NCI-H1105 (cell line): Measurements from ENCODE around the gene CCNA2.

Source experiments
- DNase-seq: peaks from one replicate; lab custom pipeline; 2025; lab: John Stamatoyannopoulos, UW

Gene CCNA2

DNA sequence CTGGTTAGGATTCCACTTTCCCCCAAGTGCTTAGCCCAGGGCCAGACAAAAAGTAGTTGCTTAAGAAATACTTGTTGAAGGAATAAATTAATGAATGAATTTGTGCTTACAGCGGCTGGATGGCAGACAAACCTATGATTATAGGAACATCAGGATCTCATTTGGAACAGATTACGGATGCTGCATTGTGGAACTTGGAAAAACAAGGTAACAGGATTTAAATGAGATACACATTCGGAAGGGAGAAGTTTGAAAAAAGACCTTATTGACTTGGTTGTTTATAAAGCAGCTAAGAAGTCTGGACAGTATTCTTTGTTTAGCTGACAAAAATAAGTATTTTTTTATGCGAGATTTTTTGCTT, 22.0 kb downstream of the CCNA2 start:
- DNase-seq, result no peak

DNA sequence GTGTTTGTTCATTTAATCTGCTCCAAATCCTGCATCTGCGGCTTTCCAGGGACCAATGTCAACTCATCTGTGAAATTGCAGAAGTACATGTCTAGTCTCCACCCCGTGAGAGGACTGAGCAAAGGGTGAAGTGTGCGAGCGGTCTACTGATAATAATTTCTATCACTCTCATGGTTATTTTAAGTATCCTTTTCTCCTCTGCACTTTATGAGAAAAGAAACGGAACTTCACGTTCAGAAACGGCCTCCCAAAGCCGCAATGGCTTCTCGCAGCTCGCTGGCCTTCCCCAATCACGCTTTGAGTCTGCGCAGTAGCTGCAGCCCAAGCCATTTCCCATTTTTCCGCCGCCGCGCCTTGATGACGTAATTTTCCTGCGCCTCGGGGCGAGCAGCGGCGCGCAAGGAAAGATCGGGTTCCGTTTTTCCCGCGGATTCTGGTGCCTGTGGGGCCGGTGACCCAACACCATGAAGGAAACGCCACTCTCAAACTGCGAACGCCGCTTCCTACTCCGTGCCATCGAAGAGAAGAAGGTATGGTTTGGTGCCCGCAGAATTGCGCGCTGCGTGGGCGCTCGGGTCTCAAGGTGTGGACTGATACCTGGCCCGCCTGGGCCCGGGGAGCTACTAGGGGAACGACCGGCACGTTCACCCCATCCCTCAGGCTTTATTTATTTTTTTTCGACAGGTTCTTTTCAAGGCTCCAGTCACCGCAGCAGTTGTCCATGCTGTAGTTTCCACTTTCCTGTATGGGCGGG, 22.5 kb downstream of the CCNA2 start, which contains the start of gene EXOSC9:
Gene EXOSC9, plus strand, starts transcription at position 363 of the 754 bp plus-strand sequence. Its CDS starts 102 bp downstream, at position 465.
- peak; percentile 77 for DNase-seq

DNA sequence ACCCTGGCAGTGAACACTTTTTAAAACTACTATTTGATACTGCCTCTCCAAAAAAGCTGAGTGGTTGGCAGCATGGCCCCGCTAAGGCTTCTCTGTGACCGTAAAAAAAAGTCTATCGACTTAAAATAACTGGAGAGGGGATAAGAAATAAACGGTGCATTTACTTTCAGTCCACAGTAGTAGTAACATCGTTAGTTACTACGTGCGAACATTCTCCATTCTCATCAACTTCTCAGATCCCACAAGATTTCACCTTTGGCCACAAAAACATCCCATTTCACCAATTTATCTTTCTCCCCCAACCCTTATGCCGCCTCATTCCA, 23.1 kb downstream of the CCNA2 start:
- no peak for DNase-seq

DNA sequence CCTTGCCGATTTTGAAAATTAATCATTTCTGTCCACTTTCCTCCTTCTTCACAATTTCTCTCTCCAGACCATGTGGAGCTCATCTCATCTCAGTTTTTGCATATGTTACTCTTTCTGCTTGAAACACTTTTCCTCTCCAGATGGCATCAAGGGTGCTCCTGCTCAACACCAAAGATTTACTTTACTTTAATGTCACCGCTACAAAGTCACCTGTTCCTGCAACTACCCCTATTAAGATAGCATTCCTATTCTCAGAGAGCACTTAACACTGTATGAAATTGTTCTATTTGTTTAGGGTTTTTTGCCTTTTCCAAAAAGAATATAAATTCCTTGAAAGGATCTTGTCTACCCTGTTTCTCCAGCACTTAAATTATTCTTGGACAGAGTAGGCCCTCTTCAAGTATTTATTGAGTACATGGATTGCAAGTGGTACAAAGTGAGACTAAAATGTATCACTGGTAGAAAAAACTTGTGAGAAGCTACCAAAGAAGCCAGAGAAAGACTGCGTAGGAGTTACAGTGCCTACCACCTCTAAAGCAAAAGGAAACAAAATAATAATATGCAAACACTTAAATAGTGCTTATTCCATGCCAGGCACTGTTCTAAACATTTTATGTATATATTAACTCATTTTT, 23.7 kb downstream of the CCNA2 start:
- no peak for DNase-seq

DNA sequence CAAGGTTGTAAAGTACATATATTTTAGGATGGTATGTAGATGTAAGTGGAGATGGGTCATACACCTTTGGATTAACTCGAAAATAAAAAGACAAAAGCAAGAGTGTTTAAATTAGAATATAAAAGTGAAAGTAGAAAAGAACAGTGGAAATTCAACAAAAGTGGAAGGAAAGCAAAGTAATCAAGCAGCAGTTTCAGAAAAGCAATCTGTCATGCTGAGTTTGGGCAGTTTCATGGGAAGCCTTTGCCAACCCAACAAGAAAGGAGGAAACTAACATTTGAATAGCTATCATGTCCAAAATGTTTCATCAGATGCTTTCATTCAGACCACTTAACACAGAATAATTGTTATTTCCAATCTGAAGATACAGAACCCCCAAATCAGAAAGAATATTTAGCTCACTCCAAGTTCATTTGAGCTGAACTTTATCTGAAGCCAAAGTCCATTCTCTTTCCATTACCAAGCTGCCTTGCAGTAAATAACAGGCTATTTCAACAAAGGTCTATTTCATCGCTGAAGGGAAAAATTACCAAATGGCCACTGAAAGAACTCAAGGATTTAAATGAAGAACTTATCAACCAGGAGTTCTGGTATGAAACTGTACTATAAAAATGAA, 24.4 kb downstream of the CCNA2 start:
- DNase-seq, result no peak

DNA sequence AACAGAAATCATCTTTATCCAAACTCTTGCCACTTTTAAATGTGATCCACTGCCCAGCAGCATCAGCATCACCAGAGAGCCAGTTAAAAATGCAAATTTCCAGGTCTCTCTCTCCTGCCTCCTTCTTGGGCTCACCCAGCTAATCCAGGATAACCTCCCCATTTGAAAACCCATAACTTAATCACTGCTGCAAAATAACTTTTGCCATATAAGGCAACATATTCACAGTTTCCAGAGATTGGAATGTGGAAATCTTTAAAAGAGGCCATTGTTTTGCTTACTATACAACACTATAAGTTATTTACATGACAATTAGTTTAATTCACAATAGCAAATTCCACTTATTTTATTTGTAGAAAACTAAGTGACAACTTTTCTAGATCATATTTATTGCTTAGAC, 27.4 kb downstream of the CCNA2 start:
- DNase-seq, result no peak

DNA sequence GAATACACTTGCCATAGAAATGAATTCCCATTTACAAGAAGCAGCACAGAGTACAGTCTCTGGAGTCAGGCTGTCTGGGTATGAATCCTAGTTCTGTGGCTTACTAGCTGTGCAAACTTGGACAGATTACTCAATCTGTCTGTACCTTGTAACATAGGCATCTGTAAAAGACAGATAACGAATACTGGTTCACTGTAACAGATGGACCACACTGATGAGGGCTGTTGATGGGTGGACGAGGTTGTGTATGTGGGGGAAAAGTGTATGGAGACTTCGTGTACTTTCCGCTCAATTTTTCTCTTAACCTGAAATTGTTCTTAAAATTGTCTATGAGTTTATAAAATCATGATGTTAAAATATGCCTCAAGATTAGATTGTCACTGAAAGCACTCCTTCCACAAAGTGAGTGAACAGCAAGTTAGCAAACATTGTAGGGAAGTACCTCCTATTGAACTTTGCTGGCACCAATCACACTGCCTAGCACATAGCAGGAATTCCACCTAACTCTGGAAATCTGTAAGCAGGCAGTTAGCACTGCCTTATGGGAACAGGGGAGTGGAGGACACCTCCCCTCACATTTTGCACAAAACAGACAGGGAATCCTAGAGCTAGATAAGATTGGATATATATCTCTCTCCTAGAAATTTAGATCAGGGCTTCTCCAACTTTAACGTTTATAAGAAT, 29.0 kb downstream of the CCNA2 start:
- DNase-seq, result no peak

DNA sequence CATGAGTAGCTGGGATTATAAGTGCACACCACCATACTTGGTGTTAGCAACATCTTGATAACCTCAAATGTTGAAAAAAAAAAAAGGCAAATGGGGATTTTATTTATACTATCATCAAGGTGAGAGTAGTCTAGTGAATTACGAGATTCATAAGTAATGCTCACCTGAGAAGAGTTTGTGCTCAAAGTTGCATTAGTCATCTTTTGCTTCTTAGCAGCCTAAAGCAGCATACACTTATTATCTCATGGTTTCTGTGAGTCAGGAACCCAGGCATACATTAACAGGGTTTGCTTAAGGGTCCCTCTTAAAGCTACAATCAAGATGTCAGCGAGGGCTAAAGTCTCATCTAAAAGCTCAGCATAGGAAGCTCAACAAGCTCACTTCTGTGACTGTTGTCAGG, 30.7 kb downstream of the CCNA2 start:
- no peak for DNase-seq

DNA sequence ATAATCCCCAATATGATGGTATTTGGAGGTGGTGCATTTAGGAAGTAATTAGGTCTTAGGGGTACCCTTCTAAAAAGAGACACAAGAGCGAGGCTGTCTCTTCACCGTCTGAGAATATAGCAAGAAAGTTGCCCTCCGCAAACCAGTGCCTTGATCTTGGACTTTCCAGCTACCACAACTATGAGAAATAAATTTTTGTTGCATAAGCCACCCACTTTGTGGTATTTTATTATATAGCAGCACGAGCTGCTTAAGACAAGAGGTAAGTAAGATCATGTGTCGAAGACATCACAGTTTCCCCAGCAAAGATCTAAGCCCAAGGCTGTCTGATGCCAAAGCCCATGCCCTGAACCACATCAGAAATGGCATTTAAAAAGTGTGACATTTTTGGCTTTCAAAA, 32.2 kb downstream of the CCNA2 start:
- DNase-seq, result no peak

DNA sequence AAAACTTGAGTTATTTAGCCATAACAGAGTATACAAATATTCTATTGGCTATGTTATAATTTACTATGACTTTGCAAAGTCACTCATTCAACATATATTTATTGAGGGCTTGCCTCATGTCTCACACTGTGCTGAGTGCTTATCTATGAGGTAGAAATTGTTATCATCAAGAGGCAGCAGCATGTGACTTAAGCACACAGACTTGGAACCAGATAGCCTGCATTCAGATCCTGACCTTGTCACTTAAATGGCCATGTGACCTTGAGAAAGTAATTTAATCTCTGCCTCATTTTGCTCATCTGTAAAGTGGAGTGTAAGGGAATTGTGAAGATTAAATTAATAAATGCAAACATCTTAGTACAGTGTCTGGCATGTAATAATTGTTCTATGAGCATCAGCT, 32.7 kb downstream of the CCNA2 start:
- DNase-seq, result no peak

DNA sequence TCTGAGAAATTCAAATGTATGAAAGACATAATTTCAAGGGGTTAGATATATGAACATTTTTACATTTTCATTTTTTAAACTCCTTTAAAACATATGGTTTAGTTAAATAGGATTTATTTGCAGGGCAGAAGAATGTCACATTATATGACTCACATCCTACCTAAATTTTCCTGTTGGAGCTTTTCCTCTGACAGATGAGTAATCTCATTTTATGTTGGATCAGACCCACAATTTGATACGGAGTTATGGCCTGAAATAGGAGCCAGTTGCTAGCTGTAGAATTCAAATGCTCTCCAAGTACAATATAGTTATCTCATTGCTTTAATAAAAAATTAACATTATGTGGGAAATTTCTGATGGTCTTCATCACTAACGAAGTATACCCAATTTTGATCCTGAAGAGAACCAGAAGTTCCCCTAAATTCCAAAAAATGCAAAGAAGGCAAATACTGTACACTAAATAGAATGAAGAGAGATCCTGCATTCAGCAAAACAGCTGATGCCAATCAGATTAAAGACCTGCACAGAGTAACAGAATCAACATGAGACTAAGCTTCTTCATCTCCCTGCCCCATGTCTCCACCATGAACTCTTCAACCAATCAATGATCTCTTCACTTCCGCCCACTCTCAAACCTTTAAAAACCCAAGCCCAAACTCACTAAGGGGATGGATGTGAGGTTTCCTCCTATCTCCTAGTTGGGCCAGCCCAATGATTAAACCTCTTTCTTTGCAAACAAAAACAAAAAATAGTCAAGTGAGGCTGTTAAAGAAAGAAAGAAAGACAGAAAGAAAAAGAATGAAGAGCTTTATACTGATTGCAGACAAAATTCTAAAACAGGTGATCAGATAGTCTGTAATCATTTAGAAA, 33.5 kb downstream of the CCNA2 start:
- DNase-seq, result no peak

DNA sequence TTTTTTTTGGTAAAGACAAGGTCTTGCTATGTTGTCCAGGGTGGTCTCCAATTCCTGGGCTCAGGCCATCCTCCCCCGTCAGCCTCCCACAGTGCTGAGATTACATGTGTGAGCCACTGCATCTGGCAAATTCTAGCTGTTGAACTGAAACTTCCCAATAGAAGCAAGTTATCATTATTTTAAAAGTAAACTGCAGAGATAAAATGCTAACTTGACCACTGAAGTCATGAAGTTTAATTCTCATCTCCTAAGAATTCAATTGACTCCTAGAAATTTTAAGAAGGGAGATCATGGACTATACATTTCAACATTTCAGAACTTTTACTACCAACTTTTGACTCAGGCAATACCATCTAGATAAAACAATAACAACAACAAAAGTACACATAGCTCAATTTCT, 34.2 kb downstream of the CCNA2 start:
- no peak for DNase-seq

DNA sequence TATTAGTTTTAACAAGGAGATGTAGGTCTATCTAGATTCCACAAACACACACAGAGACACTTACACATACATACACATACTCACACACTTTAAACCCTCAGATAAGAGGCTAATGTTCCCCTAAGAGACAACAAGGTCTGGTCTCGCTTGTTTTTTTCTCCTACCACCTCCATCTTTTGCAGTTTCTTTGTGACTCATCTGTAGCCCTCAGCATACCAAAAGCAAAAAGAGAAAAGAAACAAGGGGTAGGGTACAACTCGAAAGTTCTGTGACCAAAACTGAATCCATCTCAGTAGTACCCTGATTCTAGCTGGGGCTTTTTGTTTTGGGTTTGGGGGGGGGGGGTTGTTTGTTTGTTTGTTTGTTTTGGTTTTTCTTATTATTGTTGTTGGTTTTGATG, 34.8 kb downstream of the CCNA2 start:
- no peak for DNase-seq

DNA sequence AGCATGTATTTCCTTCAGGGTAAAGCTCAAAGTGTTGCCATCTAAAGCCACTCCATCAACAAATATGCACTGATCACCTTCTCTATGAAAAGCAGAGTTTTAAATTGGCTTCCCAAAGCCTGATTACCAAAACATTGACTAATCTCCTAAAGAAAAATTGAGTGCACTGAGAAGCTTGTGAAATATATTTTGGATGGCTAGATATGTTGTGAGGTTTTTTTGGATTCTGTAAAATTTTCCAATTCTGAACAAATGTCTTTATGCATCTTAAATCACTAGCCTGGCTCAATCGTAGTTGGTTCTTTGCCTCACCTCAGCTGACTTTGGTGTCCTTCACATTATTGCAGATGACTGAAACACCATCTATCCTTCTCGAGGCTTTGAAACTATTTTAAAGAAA, 37.5 kb downstream of the CCNA2 start:
- no peak for DNase-seq

DNA sequence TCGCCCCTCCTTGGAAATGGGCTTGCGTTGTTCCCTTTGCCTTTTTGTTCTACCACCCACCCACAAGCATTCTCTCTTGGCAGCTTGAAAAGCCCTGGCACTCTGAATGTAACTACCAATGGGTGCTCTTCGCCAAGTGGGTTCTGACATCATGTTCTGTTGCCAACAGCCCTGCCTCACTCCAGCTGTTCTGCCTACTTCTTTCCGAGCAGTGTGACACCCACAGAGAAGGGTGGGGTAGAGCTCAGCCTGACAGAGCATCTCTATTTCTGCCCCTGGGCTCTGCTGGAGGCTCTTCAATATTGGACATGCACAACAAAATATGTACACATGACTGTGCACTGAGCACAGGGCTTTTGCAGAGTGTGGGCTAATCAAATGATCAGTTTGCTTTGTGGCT, 38.2 kb downstream of the CCNA2 start:
- DNase-seq, result no peak

DNA sequence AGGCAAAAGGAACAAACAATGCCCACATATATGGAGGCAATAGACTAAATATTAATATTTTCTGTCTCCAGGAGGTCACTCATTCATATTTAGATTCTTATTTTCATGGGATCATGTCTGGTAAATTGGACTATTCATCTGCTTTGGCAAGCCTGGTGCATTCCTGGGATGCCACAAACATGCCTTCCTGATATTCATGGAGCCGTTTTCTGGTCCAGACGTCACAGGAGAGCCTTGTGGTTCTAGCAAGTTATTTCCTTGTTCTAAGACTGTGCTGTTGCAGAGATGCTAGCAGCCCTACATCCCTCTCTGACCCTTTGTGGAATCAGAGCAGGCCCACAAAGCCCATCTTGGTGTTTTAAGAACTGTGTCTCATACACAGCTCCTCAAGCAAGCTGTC, 38.7 kb downstream of the CCNA2 start:
- DNase-seq, result no peak

DNA sequence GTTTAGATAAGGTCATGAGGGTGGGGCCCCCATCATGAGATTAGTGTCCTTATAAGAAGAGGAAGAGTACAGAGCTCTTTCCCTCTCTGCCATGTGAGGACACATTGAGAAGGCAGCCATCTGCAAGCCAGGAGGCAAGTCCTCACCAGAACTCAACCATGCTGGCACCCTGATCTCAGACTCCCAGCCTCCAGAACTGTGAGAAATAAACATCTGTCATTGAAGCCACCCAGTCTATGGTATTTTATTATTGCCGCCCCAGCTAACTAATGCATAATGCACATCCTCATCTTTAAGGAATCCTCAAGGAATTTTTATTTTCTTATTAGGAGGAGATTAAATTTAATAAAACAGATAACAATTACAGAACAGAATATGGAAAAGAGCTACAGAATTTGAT, 39.3 kb downstream of the CCNA2 start:
- DNase-seq, result no peak

DNA sequence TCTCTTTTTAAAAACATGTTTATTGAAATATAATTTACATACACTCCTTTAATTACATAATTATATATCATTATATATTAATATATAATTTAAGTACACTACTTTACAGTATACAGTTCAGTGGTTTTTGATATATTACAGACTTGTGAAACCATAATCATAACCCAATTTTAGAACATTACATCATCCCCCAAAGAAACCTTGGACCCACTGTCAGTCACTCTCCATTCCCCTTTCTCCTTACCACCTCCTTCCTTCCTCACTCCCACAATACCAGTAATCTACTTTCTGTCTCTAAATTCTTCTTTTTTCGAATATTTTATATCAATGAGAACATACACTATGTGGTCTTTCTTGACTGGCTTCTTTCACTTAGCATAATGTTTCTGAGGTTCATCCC, 40.5 kb downstream of the CCNA2 start:
- no peak for DNase-seq

DNA sequence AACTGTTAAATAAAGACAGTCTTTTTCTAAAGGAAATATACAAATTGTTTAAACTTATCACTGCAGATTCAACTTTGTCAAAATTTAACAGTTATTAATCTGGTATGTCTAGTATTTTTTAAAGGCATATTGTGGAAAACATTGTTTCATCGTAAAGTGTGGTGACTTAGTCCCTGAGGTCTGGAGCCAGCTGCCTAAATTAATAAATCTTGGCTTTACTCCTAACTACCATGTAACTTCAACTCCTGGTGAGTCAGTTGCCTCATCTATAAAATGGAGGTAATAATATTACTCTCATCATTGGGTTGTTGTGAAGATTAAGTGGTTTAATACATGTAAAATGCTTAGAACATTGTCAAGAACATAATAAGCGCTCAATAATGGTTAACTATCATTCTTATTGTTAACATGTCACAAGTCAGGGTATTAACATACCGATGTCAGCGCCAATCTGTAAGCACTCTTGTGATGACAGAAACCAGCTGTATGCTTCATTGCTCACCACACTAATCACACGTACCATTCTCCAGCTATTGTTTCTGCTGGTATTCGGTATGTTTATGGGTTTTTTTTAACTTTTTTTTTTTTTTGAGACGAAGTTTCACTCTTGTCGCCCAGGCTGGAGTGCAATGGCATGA, 44.6 kb downstream of the CCNA2 start:
- no peak for DNase-seq

DNA sequence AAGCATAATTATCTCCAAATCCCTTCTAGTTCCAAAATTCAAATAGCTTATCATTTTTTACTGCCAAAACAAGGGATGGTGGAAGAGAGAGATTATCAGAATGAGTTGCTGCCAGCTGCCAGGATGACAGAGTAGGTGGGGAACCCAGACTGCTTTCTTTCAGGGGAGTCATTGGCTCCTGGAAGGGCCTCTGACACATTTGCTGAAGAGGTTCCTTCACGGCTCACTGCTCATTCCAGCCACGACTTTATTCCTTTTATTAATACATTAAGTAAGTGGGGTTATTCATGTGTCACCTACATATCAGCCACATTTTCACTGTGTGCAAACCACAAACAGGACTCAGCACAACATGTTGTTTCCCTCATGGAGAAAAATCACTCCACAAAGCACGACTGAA, 46.1 kb downstream of the CCNA2 start:
- DNase-seq, result no peak

DNA sequence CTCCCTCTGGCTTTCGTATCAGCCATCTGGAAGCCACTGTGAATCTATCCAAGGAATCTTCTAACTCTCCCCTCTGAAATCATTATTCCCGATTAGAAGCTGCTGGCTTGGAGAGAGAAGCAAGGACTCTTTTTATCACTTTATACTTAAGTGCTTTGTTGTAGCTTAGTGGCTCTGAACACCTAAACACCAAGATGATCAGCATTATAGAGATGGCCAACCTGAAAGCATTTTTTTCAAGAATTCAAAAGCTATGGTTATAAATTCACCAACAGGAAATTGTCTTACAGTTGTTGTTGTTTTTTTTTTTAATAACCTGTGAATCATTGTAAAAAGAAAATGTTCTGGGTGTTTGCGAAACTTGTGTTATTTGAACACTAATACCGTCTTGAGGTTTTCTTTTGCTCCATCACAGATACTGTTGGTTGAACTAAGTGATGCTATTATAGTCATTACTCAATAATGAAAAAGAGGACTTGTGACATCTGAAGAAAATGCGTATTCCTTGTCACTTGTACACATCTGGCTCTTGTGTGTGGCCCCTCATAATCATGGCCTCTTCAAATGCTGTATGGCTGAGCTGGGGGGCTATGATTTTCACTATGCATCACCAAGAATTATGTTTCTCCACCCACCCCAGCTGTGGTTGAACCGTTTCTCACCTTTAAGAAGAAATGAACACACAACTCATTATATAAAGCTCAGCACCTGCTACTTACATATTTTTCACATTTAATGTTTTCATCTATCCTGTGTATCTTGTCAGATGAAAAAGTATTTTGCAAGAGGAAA, 46.9 kb downstream of the CCNA2 start:
- DNase-seq, result no peak
